A549 (cell line): ENCODE measurements around the gene SGSM1.

Source experiments
- CBX8 ChIP-seq: fragments of 200-600 bp; sonication (generic); IDR thresholded peaks from 2 replicates; pipeline ENCODE4 v1.6.1; 2016
- MYC ChIP-seq: IDR thresholded peaks from 2 replicates; pipeline ENCODE4 v1.6.1; 2012; ENCODE audit warnings: mild to moderate bottlenecking, inconsistent platforms, low read length, improper control_type of control experiment, borderline replicate concordance
- TF ChIP-seq, protein P1 (sequence below): fragments of >200 bp; sonication (Bioruptor Twin); formaldehyde crosslinking; IDR thresholded peaks from 3 replicates; pipeline ENCODE4 v1.5.1; 2016
- TF ChIP-seq, protein P2 (sequence below): fragments of 250-450 bp; sonication (Bioruptor Pico); IDR thresholded peaks from 2 replicates; pipeline ENCODE4 v1.5.0; 2021; ENCODE audit warnings: mild to moderate bottlenecking, moderate library complexity, borderline replicate concordance
- TF ChIP-seq, protein P3 (sequence below): fragments of >200 bp; sonication (Bioruptor Twin); formaldehyde crosslinking; IDR thresholded peaks from 3 replicates; pipeline ENCODE4 v1.6.1; 2016

DNA sequence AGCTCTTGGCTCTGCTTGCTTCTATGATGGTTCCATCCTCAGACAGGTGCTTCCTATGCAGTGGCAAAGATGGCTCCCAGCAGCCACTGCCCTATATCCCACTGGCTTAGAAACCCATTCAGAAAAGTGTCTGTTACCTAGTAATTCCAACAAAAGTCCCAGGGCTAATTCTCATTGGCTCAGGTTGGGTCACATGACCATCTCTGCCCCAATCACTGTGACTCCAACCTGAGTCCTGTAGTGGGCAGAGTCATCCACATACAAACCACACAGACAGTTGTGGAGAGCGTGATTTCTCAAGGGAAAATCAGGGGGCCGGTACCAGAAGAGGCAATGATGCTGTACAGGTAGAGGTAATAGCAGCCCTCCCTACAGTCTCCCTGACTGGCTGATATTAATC lies 73.0 kb downstream of the SGSM1 start:
- TF ChIP-seq, protein P1, sequence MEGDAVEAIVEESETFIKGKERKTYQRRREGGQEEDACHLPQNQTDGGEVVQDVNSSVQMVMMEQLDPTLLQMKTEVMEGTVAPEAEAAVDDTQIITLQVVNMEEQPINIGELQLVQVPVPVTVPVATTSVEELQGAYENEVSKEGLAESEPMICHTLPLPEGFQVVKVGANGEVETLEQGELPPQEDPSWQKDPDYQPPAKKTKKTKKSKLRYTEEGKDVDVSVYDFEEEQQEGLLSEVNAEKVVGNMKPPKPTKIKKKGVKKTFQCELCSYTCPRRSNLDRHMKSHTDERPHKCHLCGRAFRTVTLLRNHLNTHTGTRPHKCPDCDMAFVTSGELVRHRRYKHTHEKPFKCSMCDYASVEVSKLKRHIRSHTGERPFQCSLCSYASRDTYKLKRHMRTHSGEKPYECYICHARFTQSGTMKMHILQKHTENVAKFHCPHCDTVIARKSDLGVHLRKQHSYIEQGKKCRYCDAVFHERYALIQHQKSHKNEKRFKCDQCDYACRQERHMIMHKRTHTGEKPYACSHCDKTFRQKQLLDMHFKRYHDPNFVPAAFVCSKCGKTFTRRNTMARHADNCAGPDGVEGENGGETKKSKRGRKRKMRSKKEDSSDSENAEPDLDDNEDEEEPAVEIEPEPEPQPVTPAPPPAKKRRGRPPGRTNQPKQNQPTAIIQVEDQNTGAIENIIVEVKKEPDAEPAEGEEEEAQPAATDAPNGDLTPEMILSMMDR, result no peak
- TF ChIP-seq, protein P2, sequence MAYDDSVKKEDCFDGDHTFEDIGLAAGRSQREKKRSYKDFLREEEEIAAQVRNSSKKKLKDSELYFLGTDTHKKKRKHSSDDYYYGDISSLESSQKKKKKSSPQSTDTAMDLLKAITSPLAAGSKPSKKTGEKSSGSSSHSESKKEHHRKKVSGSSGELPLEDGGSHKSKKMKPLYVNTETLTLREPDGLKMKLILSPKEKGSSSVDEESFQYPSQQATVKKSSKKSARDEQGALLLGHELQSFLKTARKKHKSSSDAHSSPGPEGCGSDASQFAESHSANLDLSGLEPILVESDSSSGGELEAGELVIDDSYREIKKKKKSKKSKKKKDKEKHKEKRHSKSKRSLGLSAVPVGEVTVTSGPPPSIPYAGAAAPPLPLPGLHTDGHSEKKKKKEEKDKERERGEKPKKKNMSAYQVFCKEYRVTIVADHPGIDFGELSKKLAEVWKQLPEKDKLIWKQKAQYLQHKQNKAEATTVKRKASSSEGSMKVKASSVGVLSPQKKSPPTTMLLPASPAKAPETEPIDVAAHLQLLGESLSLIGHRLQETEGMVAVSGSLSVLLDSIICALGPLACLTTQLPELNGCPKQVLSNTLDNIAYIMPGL (CRISPR knock-in tag), result no peak
- TF ChIP-seq, protein P3, sequence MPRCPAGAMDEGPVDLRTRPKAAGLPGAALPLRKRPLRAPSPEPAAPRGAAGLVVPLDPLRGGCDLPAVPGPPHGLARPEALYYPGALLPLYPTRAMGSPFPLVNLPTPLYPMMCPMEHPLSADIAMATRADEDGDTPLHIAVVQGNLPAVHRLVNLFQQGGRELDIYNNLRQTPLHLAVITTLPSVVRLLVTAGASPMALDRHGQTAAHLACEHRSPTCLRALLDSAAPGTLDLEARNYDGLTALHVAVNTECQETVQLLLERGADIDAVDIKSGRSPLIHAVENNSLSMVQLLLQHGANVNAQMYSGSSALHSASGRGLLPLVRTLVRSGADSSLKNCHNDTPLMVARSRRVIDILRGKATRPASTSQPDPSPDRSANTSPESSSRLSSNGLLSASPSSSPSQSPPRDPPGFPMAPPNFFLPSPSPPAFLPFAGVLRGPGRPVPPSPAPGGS, result no peak
- TF ChIP-seq MYC (no peak), CBX8 (no peak)
